H9 (cell line): Measurements from ENCODE around the gene KCTD19. TPM values are rescaled to one million over a fixed set of nuclear protein-coding genes. Genes with fewer than 3 reads are reported as not detected.

ENCODE experiments used
- DNase-seq: peaks from one replicate; pipeline ENCODE4 v3.0.0-alpha.2; 2017
- H2AFZ ChIP-seq: one replicate; pipeline ENCODE4 v1.6.1; 2013; ENCODE audit warnings: mild to moderate bottlenecking, low read length, control low read depth, moderate library complexity
- H2AK5ac ChIP-seq: 2 replicates; pipeline ENCODE4 v1.6.1; 2013; ENCODE audit warnings: low read length, control low read depth, mixed read lengths; ENCODE audit not compliant: insufficient read length
- H2BK120ac ChIP-seq: one replicate; pipeline ENCODE4 v1.6.1; 2013; ENCODE audit warnings: low read depth, mild to moderate bottlenecking, low read length, control low read depth, inconsistent platforms; ENCODE audit not compliant: poor library complexity, severe bottlenecking
- H2BK12ac ChIP-seq: 2 replicates; pipeline ENCODE4 v1.6.1; 2013; ENCODE audit warnings: low read length, control low read depth, mixed read lengths, low read depth; ENCODE audit not compliant: insufficient read length
- H2BK15ac ChIP-seq: 2 replicates; pipeline ENCODE4 v1.6.1; 2013; ENCODE audit warnings: low read depth, low read length, control low read depth
- H2BK20ac ChIP-seq: one replicate; pipeline ENCODE4 v1.6.1; 2013; ENCODE audit warnings: low read depth, mild to moderate bottlenecking, low read length, control low read depth, inconsistent platforms; ENCODE audit not compliant: poor library complexity, severe bottlenecking
- H2BK5ac ChIP-seq: 2 replicates; pipeline ENCODE4 v1.6.1; 2013; ENCODE audit warnings: low read length, control low read depth, mixed read lengths; ENCODE audit not compliant: insufficient read length
- H3K14ac ChIP-seq: 2 replicates; pipeline ENCODE4 v1.6.1; 2013; ENCODE audit warnings: low read length, control low read depth; ENCODE audit not compliant: insufficient read depth
- H3K18ac ChIP-seq: 2 replicates; pipeline ENCODE4 v1.6.1; 2013; ENCODE audit warnings: low read depth, mild to moderate bottlenecking, mixed read lengths, low read length, control low read depth; ENCODE audit not compliant: insufficient read length
- H3K23ac ChIP-seq: 2 replicates; pipeline ENCODE4 v1.6.1; 2013; ENCODE audit warnings: low read length, control low read depth, mixed read lengths, low read depth; ENCODE audit not compliant: insufficient read length
- H3K23me2 ChIP-seq: 2 replicates; pipeline ENCODE4 v1.6.1; 2013; ENCODE audit warnings: low read depth, mild to moderate bottlenecking, mixed read lengths, low read length, control low read depth; ENCODE audit not compliant: insufficient read length, poor library complexity, severe bottlenecking
- H3K27ac ChIP-seq: 2 replicates; pipeline ENCODE4 v1.5.1; 2013; ENCODE audit warnings: low read length, control low read depth, mixed read lengths, low read depth; ENCODE audit not compliant: insufficient read length
- H3K27me3 ChIP-seq: 2 replicates; pipeline ENCODE4 v1.6.1; 2013; ENCODE audit warnings: low read length, control low read depth, inconsistent platforms; ENCODE audit not compliant: insufficient read depth
- H3K4ac ChIP-seq: 2 replicates; pipeline ENCODE4 v1.6.1; 2013; ENCODE audit warnings: low read depth, mild to moderate bottlenecking, control low read depth, inconsistent platforms, low read length, moderate library complexity
- H3K4me1 ChIP-seq: 2 replicates; pipeline ENCODE4 v1.6.1; 2013; ENCODE audit warnings: low read length, control low read depth, inconsistent platforms; ENCODE audit not compliant: insufficient read depth
- H3K4me2 ChIP-seq: 2 replicates; pipeline ENCODE4 v1.6.1; 2013; ENCODE audit warnings: low read length, control low read depth, mixed read lengths; ENCODE audit not compliant: insufficient read length, insufficient read depth
- H3K56ac ChIP-seq: 2 replicates; pipeline ENCODE4 v1.6.1; 2013; ENCODE audit warnings: low read depth, mild to moderate bottlenecking, mixed read lengths, low read length, control low read depth; ENCODE audit not compliant: insufficient read length
- H3K79me1 ChIP-seq: 2 replicates; pipeline ENCODE4 v1.6.1; 2013; ENCODE audit warnings: low read depth, mild to moderate bottlenecking, moderate library complexity, low read length, control low read depth, inconsistent platforms; ENCODE audit not compliant: insufficient read depth, poor library complexity, severe bottlenecking
- H3K79me2 ChIP-seq: 2 replicates; pipeline ENCODE4 v1.6.1; 2013; ENCODE audit warnings: low read length, control low read depth, inconsistent platforms; ENCODE audit not compliant: insufficient read depth
- H3K9ac ChIP-seq: 2 replicates; pipeline ENCODE4 v1.6.1; 2013; ENCODE audit warnings: low read length, control low read depth, mixed read lengths; ENCODE audit not compliant: insufficient read length; ENCODE audit errors: extremely low read depth
- H3K9me3 ChIP-seq: one replicate; pipeline ENCODE4 v1.6.1; 2013; ENCODE audit warnings: low read depth, low read length, inconsistent platforms; ENCODE audit not compliant: control insufficient read depth
- H3T11ph ChIP-seq: one replicate; pipeline ENCODE4 v1.6.1; 2013; ENCODE audit warnings: mild to moderate bottlenecking, low read length, control low read depth, inconsistent platforms
- H4K20me1 ChIP-seq: one replicate; pipeline ENCODE4 v1.6.1; 2013; ENCODE audit not compliant: control insufficient read depth, insufficient read length, insufficient read depth
- H4K5ac ChIP-seq: 2 replicates; pipeline ENCODE4 v1.6.1; 2013; ENCODE audit warnings: low read depth, mild to moderate bottlenecking, mixed read lengths, low read length, control low read depth; ENCODE audit not compliant: insufficient read length
- H4K8ac ChIP-seq: replicated peaks from 2 replicates; pipeline ENCODE4 v1.6.1; 2013; ENCODE audit warnings: low read length, control low read depth, mixed read lengths, low read depth; ENCODE audit not compliant: insufficient read length
- H4K91ac ChIP-seq: 2 replicates; pipeline ENCODE4 v1.6.1; 2013; ENCODE audit warnings: low read depth, mild to moderate bottlenecking, moderate library complexity, mixed read lengths, low read length, control low read depth; ENCODE audit not compliant: insufficient read length
- H3K27ac Mint-ChIP-seq, 3 experiments: 2 replicates in 2 of 3; 3 replicates in 1 of 3; pipeline ENCODE4 v1.8.0; 2020 to 2021; ENCODE audit warnings: mixed read lengths in 3 of 3, mild to moderate bottlenecking in 1 of 3, moderate library complexity in 1 of 3
- H3K27me3 Mint-ChIP-seq: 2 replicates; pipeline ENCODE4 v1.8.0; 2021; ENCODE audit warnings: low read depth, mild to moderate bottlenecking, moderate library complexity, mixed read lengths
- H3K36me3 Mint-ChIP-seq, 3 experiments: 2 replicates in 2 of 3; 3 replicates in 1 of 3; pipeline ENCODE4 v1.8.0; 2020 to 2021; ENCODE audit warnings: low read depth in 3 of 3, mixed read lengths in 3 of 3; ENCODE audit not compliant: insufficient read depth in 1 of 3
- H3K4me1 Mint-ChIP-seq, 2 experiments: 2 replicates each; pipeline ENCODE4 v1.8.0; 2020; ENCODE audit warnings: mixed read lengths in 2 of 2
- H3K4me3 Mint-ChIP-seq, 2 experiments: 2 replicates in 1 of 2; 3 replicates in 1 of 2; pipeline ENCODE4 v1.8.0; 2020 to 2021; ENCODE audit warnings: mild to moderate bottlenecking in 2 of 2, mixed read lengths in 2 of 2, moderate library complexity in 1 of 2
- H3K9me3 Mint-ChIP-seq, 2 experiments: 2 replicates in 1 of 2; 3 replicates in 1 of 2; pipeline ENCODE4 v1.8.0; 2020; ENCODE audit warnings: mild to moderate bottlenecking in 2 of 2, mixed read lengths in 2 of 2, moderate library complexity in 1 of 2
- CTCF ChIP-seq: fragments of 200-600 bp; sonication (generic); conservative IDR thresholded peaks from 3 replicates; pipeline ENCODE4 v1.8.0; 2021; ENCODE audit warnings: antibody characterized with exemption, mild to moderate bottlenecking
- WGBS: extraction: QIAGEN DNeasy Blood & Tissue Kit; methylation state at CpG from one replicate; pipeline ENCODE4 v1.1.7; 2013; ENCODE audit warnings: missing lambda C conversion rate, low lambda C conversion rate, mixed read lengths; ENCODE audit not compliant: insufficient read length; ENCODE audit errors: extremely low coverage; 5-methylcytosine and 5-hydroxymethylcytosine counted together
- total RNA-seq: library from RNA; stranded (reverse); gene quantifications from 2 replicates; pipeline ENCODE4 v1.2.1, GENCODE V29; 2021

Gene KCTD19
- total RNA-seq, 1 experiment from 2014 or later = 0.13 TPM

DNA sequence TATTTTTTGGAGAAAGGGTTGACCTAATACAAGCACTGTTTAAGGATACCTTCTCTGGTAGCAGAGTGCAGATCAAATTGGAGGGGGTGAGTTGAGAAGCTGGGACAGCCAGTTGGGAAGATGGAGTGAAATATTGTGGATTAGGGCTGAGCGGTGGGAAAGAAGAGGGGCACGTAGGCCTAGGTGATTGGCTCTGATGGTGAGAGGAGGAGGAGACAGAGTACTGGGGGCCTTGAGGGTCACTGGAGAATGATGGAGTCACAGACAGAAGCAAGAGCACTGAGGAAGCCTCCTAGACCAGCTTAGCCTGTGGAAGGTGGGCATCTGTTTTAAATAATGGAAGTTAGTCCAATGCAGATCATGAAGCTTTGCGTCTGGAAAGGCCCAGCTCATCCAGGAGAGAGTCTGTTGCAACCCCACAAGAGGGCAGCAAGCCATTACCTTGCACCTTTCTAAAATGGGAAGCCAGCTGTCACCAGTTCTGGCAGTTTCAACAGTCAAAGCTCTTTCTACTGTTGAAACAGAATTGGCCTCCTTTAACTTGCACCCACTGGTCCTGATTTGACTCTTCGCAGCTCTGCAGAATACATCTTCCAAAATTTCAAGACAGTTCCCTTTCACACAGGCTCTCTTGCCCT is 66.0 kb downstream of the KCTD19 start:
- Histone ChIP-seq H3K4ac (no peak overlapping the region), H3K23ac (no peak overlapping the region), H3T11ph (no peak overlapping the region), H3K79me2 (no peaks in the 10 kb centered on the region), H2BK120ac (no peak overlapping the region), H3K9ac (no peak overlapping the region), H2BK5ac (no peak overlapping the region), H4K20me1 (no peaks in the 10 kb centered on the region), H3K4me1 (no peaks in the 10 kb centered on the region), H3K4me2 (no peak overlapping the region), H3K14ac (no peak overlapping the region), H2AK5ac (no peak overlapping the region), H2AFZ (no peak overlapping the region), H2BK20ac (no peak overlapping the region), H4K91ac (no peak overlapping the region), H3K18ac (no peak overlapping the region), H4K8ac (no peak overlapping the region), H4K5ac (no peak overlapping the region), H2BK15ac (no peak overlapping the region), H3K23me2 (no peaks in the 10 kb centered on the region), H3K56ac (no peak overlapping the region), H3K27ac (no peak overlapping the region), H3K9me3 (no peaks in the 10 kb centered on the region), H3K27me3 (no peaks in the 10 kb centered on the region), H2BK12ac (no peak overlapping the region), H3K79me1 (no peaks in the 10 kb centered on the region)
- H3K36me3 Mint-ChIP-seq = peaks cover 0 to 13% (median 0%) of the 10 kb centered on the region in 3 experiments; a peak in 3 of 7 replicates
- TF ChIP-seq CTCF = peak; percentile 70
- WGBS = no CpG with 5 or more reads among the region's 4 CpGs
- H3K27ac Mint-ChIP-seq = no peak overlapping the region; a peak in 1 of 7 replicates
- DNase-seq = peak; percentile 46
- H3K27me3 Mint-ChIP-seq = peaks cover 20% of the 10 kb centered on the region
- H3K4me3 Mint-ChIP-seq = peak overlapping the region in 1 of 2 experiments; percentile 15; a peak in 1 of 5 replicates
- H3K4me1 Mint-ChIP-seq = no peaks in the 10 kb centered on the region
- no peaks in the 10 kb centered on the region for H3K9me3 Mint-ChIP-seq
